K562 (cell line): ENCODE results near the gene JPT2.

ENCODE experiments used
- CBX1 ChIP-seq: sonication (generic); IDR thresholded peaks from 2 replicates; pipeline ENCODE4 v1.6.1; 2016; ENCODE audit warnings: antibody characterized with exemption, low read depth, mild to moderate bottlenecking
- CHD2 ChIP-seq: IDR thresholded peaks from 2 replicates; pipeline ENCODE4 v1.6.1; 2011; ENCODE audit warnings: low read depth, low read length
- CREB5 ChIP-seq: fragments of 250-450 bp; sonication (Bioruptor Pico); IDR thresholded peaks from 2 replicates; pipeline ENCODE4 v1.5.0; 2020; ENCODE audit warnings: mild to moderate bottlenecking
- EZH2 ChIP-seq: IDR thresholded peaks from 2 replicates; pipeline ENCODE4 v1.6.1; 2012; ENCODE audit warnings: low read depth, mild to moderate bottlenecking, inconsistent platforms, low read length, borderline replicate concordance
- FOXA3 ChIP-seq, 2 experiments: fragments of 450-650 bp in 1 of 2; sonication (generic) in 1 of 2; formaldehyde crosslinking; IDR thresholded peaks in 1 of 2; conservative IDR thresholded peaks in 1 of 2; 2 replicates each; pipeline versions ENCODE4 v1.4.0 to v1.8.0; 2020 to 2022; ENCODE audit warnings: mild to moderate bottlenecking in 2 of 2, missing genetic modification reagents in 1 of 2
- HMGN3 ChIP-seq: IDR thresholded peaks from 2 replicates; pipeline ENCODE4 v1.6.1; 2011; ENCODE audit warnings: borderline replicate concordance, low read depth, mild to moderate bottlenecking, mixed read lengths, low read length; ENCODE audit not compliant: insufficient read length; ENCODE audit errors: extremely low read depth
- KDM4B ChIP-seq, 2 experiments: fragments of 450-650 bp in 1 of 2; sonication (generic) in 1 of 2; IDR thresholded peaks; 2 replicates each; pipeline ENCODE4 v1.6.1; 2016 to 2017; ENCODE audit warnings: borderline replicate concordance in 2 of 2, antibody characterized with exemption in 1 of 2, low read depth in 1 of 2, mild to moderate bottlenecking in 1 of 2
- MAX ChIP-seq: sonication (generic); formaldehyde crosslinking; IDR thresholded peaks from 2 replicates; pipeline ENCODE4 v1.9.0; 2022; ENCODE audit warnings: mild to moderate bottlenecking, missing genetic modification reagents
- MED1 ChIP-seq: sonication (generic); formaldehyde crosslinking; IDR thresholded peaks from 2 replicates; pipeline ENCODE4 v1.8.1; 2023; ENCODE audit warnings: missing genetic modification reagents, borderline replicate concordance
- POLR2AphosphoS5 ChIP-seq: IDR thresholded peaks from 2 replicates; pipeline ENCODE4 v1.6.1; 2011; ENCODE audit warnings: mild to moderate bottlenecking, low read depth, low read length, moderate library complexity; ENCODE audit not compliant: control insufficient read depth, insufficient read depth
- TAF1 ChIP-seq: IDR thresholded peaks from 2 replicates; pipeline ENCODE4 v1.6.1; 2011; ENCODE audit warnings: mild to moderate bottlenecking, low read length, moderate library complexity; ENCODE audit not compliant: insufficient read depth, control insufficient read depth, severe bottlenecking; ENCODE audit errors: extremely low read depth
- YY1 ChIP-seq, 3 experiments: IDR thresholded peaks; 2 replicates each; pipeline ENCODE4 v1.6.1; 2011; ENCODE audit warnings: low read length in 2 of 3, mild to moderate bottlenecking in 2 of 3, moderate library complexity in 2 of 3, borderline replicate concordance in 1 of 3, control low read depth in 1 of 3, low read depth in 1 of 3; ENCODE audit not compliant: insufficient read depth in 3 of 3, insufficient replicate concordance in 2 of 3, control insufficient read depth in 1 of 3, insufficient read length in 1 of 3; ENCODE audit errors: extremely low read depth in 1 of 3
- ZBTB34 ChIP-seq: fragments of 250-450 bp; sonication (Bioruptor Pico); IDR thresholded peaks from 2 replicates; pipeline ENCODE4 v1.8.0; 2021; ENCODE audit warnings: mild to moderate bottlenecking, moderate library complexity
- TF ChIP-seq, protein P1 (sequence below): fragments of 250-450 bp; sonication (Bioruptor Pico); IDR thresholded peaks from 2 replicates; pipeline ENCODE4 v1.8.0; 2021; ENCODE audit warnings: borderline replicate concordance, mild to moderate bottlenecking, moderate library complexity; ENCODE audit not compliant: poor library complexity, severe bottlenecking

DNA sequence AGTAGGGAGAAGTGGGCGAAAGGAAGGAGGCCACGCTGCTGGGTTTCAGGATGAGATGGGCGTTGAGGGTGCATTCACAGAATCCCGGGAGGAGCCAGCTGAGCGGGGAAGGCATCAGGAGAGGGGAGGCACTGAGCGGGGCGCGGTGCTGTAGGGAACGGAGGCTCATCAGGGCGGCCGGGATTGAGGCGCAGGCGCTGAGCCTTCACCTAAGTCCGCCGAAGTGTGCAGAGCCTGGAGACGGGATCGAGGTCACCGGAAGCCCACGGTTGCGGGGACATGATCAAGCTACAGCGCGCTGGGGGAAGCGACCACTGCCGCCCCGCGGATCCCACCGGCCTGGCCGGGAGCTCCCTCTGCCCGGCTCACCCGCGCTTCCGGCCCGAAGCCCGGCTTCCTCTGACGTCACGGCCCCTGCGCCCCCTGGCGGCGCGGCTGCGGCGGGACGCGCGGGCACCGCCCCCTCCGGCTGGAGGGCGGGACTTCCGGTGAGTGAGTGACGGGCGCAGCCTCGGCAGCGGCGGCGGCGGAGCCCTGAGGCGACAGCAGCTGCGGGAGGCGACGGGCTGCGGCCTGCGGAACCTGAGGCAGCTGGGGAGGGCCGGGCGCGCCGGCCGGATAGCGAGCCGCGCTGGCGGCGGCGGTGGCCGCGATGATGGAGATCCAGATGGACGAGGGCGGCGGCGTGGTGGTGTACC is 27.8 kb downstream of the JPT2 start, which contains the start of gene MAPK8IP3:
- TF ChIP-seq MAX = no peak
- no peak for TF ChIP-seq KDM4B (IDR thresholded peaks at IDR 0.05; ENCODE audit: borderline replicate concordance in 2 of 2, low read depth in 1 of 2)
- TF ChIP-seq YY1 (IDR thresholded peaks at IDR 0.05; ENCODE audit: borderline replicate concordance in 1 of 3, control insufficient read depth in 1 of 3, extremely low read depth in 1 of 3, insufficient read depth in 3 of 3, insufficient read length in 1 of 3, insufficient replicate concordance in 2 of 3, low read depth in 1 of 3, low read length in 2 of 3) = peak in 2 of 3 experiments; percentile 31 to 73
- peak; percentile 89; the same call in 1 of the 2 replicates for TF ChIP-seq CBX1
- peak; percentile 58 for TF ChIP-seq TAF1
- no peak for TF ChIP-seq FOXA3 (CRISPR knock-in tag; conservative IDR thresholded peaks at IDR 0.05 in 1 of 2, IDR thresholded peaks at IDR 0.05 in 1 of 2)
- TF ChIP-seq EZH2 = no peak
- TF ChIP-seq CREB5 (CRISPR knock-in tag) = no peak
- no peak for TF ChIP-seq MED1 (CRISPR knock-in tag)
- TF ChIP-seq CHD2 = peak; percentile 40; the same call in 1 of the 2 replicates
- no peak for TF ChIP-seq ZBTB34
- TF ChIP-seq POLR2AphosphoS5 = peak; percentile 83
- TF ChIP-seq, protein P1, sequence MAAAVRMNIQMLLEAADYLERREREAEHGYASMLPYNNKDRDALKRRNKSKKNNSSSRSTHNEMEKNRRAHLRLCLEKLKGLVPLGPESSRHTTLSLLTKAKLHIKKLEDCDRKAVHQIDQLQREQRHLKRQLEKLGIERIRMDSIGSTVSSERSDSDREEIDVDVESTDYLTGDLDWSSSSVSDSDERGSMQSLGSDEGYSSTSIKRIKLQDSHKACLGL = no peak
- peak; percentile 93 for TF ChIP-seq HMGN3
